Measurements from ENCODE around the gene TCF15.

- TF ChIP-seq CTCF (IDR thresholded peaks at IDR 0.05; ENCODE audit: borderline replicate concordance, extremely low read depth, low read length, poor library complexity, severe bottlenecking), result no peak
- TF ChIP-seq EZH2 (IDR thresholded peaks at IDR 0.05; ENCODE audit: borderline replicate concordance, low read depth, low read length, severe bottlenecking), result no peak
Observed at GRCh38 chr20:647479-648019, 37.4 kb upstream of the TCF15 start.

Measured in DND-41 (cell line).